NB4 (cell line): ENCODE data around the gene FLACC1.

Experiments
- CTCF ChIP-seq: IDR thresholded peaks from one replicate; pipeline ENCODE4 v1.5.1; 2012; ENCODE audit warnings: low read depth, low read length
- MAX ChIP-seq: IDR thresholded peaks from 2 replicates; pipeline ENCODE4 v1.6.1; 2011; ENCODE audit warnings: low read depth, low read length
- MYC ChIP-seq: IDR thresholded peaks from 2 replicates; pipeline ENCODE4 v1.6.1; 2011; ENCODE audit warnings: low read depth, low read length
- POLR2A ChIP-seq: IDR thresholded peaks from 2 replicates; pipeline ENCODE4 v1.6.1; 2011; ENCODE audit warnings: mild to moderate bottlenecking; ENCODE audit not compliant: insufficient read length; ENCODE audit errors: extremely low read depth

- TF ChIP-seq CTCF (no peak), POLR2A (no peak), MAX (no peak), MYC (no peak)
Measured at GRCh38 chr2:201307876-201308275, 49.3 kb downstream of the FLACC1 start.
